AG08395 (cell line): ENCODE data around the gene KIF6.
A peak's percentile ranks its signal among the peaks of the same experiment; 100 is the strongest.

Experiments
- DNase-seq: peaks from one replicate; pipeline ENCODE4 v3.0.0; 2012; ENCODE audit warnings: mixed read lengths, low spot score

The KIF6 gene

GRCh38 chr6:39665861-39666260 is 59.3 kb downstream of the KIF6 start:
- peak; percentile 13 for DNase-seq

DNA sequence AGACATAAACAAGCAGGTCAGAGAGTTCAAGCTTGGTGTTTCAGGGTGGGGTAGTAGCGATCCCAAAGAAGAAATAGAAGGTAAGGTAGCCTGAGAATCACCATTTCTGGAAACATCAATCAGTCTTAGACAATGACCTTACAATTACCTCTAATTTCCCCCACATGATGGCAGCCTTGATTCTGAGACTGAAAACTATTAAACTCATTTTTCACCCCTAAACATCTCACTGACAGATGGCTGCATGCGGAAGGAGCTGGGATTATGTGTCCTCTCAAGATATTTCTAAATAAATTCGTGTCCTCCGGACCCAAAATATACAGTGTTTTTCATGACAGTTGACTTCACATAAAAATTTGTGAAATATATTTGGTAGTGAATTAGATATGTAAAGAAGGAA is 61.0 kb downstream of the KIF6 start:
- DNase-seq: no peak

DNA sequence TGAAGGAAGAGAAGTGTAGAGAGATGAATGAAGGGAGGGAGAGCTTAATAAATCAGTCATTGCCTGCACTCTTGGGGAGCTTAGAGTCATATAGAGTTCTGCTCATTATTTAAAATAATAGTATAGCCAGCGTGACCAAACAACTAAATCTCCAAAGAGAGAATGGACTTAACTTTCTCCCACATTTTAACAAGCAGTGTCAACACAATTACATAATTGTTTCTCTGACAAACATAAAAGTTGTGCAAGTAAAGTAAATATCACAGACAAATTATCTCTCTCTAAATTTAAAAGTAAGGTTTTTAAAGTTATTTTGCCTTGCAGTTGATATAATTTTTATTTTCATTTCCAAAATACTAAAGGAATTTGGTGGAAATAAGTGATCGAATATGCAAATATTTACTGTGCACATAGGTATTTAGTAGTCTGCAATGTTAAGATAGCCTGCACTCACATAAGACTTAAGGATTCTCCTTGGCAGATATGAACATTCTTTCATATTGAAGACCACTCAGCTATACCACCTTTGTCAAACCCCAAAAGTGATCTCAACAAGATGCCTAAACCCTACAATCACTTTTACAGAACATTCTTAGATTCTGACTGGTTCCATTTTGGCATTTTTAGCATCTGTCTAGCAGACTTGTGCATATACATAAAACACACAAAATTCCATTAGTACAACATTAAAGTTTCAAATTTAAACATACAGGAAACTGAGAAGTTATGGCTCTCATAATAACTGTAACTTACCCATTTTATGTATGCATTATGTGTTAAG is 67.7 kb downstream of the KIF6 start:
- no peak for DNase-seq

DNA sequence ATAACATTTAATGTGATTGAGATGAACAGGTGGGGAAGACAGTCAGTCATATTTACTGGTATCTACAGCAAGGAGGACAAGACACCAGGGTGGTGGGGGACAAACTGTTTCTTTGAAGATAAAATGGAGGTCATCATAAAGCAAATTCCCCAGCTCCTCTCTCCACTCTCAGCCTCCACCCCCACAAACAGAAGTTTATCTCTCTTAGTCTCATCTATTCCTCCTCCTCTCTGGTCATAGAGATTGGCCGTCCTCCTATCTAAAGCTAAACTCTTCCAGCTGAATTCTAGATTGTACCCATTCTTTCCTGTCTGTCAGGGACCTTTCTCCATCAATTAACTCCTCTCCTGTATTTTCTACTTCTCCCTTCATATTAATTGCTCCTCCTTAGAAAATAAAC is 71.1 kb downstream of the KIF6 start:
- no peak for DNase-seq

GRCh38 chr6:39653612-39654011 is 71.6 kb downstream of the KIF6 start:
- no peak for DNase-seq

DNA sequence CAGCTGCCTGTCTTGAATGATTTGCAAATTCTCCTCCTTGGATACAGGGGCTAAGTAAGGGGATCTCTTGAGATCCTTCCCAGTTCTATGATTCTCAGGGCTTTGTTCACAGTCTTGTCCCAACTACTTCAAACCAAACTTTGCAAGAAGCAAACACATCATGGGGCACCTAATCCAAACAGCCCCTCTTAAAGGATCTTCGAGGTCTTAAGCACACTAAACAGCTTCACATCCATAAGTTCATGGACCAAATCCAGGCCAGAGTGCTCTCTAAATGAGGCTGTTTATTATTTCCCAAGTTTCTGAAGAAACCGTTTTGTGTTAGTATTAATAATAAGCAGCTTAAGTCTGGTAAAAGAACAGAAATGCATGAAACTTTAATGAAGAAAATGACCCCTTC is 75.2 kb downstream of the KIF6 start:
- DNase-seq: no peak

DNA sequence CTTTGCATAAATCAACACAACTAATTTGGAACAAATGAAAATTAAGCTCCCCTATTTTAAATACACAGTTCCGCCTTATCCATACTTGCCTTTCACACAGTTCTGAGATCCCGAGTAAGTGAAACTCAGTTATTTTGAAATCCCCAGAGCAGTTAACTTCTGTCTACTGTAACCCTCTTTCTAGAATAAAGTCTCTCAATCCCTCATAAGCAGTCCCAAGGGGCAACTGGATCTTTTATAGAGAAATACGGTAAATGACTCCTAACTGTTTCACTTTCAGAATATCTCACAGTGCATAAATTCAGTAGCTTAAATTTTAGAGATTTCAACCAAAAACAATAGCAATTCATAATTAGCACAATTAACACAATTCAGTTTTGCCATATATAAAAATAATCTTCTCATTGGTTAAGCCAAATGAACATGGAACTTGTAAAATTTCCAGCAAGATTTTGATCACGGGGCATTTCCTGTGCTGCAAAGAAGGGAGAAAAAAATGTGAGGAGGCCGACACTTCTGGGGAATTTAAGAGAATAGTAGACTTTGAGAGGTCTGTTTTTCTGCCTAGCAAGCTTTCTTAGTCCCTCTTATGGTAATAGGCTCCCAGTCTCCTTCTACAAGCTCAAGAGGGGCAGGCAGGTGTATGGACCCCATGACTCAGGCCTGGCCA is 78.3 kb downstream of the KIF6 start:
- no peak for DNase-seq

DNA sequence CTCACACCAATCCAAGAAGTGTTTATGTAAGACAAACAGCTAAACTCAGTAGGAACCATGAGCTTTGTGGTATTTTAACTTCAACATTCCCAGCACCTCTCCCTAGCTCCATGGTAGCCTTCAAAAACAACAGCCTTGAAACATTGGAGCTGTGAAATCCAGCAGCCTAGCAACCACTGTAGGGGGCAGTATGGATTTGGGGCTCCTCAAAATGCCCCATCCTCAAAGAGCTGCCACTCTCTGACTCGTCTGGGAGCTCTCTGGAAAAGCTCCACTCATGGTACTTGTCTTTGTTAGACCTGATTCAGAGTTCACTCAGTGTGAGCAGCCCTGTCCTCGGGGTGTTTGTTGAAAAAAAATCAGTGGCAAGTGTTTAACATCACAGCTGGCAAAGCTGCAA is 82.9 kb downstream of the KIF6 start:
- DNase-seq: no peak

DNA sequence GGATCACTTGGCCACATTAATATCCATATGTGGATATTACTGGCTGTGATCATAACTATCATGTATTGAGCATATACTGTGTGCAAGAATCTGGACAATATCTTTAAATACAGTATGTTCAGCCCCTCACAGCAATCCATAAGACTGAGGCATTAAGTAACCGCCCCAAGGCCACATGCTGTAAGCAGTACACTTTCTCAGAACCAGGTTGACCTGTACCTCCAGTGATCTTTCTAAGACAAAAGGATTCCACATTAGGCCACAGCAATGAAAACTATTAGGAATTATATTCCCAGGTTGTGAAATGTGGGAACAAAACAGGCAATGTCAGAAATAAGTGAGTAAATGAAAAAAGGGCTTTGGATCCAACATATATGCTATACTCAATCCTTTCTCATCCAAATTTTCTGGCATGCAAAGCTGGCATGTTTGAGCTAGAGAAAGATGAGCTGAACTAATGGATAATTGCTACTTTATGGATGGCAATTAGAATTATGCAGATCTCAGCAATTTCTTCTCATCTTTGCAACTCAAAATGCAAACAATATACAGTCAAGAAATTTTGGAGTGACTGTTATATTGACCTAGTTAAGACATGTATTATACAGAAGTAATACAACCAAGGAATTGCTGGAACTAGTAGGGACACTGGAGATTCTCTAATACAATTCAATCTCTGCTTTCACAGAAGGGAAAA is 86.9 kb downstream of the KIF6 start:
- no peak for DNase-seq

GRCh38 chr6:39634646-39635341 is 90.4 kb downstream of the KIF6 start:
- DNase-seq: no peak

GRCh38 chr6:39625209-39625608 is 100.0 kb downstream of the KIF6 start:
- DNase-seq: no peak

- no peak for DNase-seq
Measured at GRCh38 chr6:39623750-39624149, 101.5 kb downstream of the KIF6 start.

- no peak for DNase-seq
Measured at GRCh38 chr6:39617520-39617919, 107.7 kb downstream of the KIF6 start.

DNA sequence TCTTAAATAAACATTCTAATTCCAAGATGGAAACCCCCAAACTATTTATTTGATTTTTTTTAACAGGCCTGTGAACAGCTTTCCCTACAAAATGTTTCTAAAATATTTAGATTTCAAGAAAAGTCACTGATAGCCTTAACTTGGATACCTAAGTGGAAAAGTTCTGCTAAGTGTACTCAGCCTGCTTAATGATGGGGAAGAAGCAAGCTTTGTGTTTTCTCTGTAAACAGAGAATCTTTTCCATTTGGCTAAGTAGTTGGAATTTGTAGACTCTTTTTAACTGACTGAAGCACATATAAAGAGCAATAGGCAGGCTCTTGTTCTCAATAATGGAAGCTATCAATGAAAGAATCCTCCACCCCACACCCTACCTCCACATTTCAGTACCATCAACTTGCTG is 108.2 kb downstream of the KIF6 start:
- no peak for DNase-seq

GRCh38 chr6:39615622-39616021 is 109.6 kb downstream of the KIF6 start:
- no peak for DNase-seq

DNA sequence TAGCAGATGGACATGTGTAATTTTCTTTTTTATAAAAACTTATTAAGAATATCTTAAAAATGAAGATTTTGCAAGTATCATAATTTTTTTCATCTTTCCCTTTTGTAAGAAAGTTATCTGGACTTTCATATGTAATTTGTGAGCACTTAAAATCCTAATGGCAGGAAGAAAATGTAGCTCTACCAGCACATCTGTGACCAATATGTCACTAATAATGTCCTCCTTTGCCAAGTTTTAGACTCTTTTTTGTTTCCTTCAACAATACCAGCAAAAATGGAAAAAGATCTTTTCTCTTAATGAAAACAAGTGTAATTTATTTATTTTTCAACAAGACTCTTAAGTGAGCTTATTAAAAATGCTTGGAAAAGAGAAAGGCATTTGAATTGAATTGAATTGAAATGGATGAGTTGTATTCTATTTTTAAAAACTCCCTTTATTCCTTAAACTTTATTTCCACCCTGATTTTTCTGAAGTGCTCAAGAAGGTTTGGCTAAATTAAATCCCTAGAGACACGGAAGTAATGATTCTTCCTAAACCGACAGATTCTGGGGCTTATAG is 110.7 kb downstream of the KIF6 start:
- no peak for DNase-seq

DNA sequence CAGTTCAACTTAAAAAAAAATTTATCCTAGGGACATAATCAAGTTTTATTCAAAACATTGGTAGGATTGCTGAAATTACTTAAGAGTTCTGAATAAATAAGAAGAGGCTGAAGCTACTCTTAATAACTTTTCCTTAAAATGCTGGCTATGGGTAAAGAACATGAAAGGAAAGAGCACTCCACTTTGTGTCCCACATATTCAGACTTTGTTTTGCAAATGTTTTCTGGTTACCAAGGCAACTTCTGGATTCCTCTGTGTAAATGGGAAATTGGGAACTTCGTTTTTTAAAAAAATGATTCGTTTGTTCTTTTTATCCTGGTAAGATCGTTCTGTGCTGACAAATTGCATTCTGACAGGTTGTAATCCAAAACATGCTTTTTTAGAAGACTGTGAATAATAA is 115.0 kb downstream of the KIF6 start:
- peak; percentile 20 for DNase-seq

DNA sequence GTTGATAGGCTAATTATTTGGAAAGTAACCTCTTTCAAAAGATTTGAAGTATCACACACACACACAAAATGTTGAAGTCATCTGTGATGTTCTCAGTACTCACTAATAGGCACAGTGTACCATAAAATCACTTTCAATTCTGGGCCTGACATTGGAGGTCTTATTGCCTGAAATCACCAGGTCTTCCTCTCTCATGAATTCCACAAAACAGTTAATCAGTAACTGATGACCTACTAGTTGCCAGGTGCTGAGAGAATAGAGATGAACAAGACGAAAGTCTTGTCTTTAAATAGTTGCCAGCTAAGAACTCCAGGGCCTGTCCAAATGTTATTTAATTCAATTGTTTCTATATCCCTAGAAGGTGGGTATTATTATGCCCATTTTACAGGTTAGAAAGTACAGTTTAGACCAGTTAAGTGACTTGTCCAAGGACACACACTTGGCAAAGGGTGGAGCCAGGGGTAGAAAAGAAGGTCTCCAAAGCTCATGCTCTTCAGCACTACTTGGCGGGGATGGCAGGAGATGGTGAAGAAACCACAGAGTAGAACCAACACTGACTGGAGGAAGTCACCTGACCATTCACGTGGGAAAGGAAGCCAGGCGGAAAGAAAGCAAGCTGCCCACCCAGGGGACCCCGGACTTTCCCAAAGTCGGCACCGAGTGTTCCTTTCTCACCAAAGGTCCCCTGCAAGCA is 116.4 kb downstream of the KIF6 start:
- DNase-seq: no peak

GRCh38 chr6:39602601-39603519 is 122.3 kb downstream of the KIF6 start:
- no peak for DNase-seq

DNA sequence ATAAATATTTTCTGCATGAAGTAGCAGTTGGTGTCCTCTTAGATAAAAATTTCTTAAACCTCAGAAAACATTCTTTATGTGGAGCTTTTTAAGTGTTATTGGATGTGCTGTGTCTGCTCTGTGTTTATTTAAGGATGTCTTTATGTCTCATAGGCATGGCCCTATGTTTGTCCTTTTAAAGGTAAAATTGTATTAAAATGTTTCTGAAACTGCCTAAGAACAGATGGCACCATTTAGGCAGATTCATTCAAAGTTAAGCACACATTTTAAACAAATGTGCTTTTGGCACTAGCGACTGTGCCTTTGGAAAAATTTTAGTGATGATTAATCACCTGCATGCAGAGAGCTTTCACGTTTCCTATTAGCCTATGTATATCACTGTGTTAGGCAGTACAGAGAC is 125.2 kb downstream of the KIF6 start:
- peak; percentile 50 for DNase-seq

- no peak for DNase-seq
Measured at GRCh38 chr6:39599341-39599740, 125.9 kb downstream of the KIF6 start.
